Embryonic facial prominence (tissue), 1 donor: ENCODE measurements around the gene RNASEL.

Source experiments
- DNase-seq: peaks from one replicate; pipeline ENCODE4 v3.0.0-alpha.2; 2016; ENCODE audit errors: extremely low spot score

Gene RNASEL

DNA sequence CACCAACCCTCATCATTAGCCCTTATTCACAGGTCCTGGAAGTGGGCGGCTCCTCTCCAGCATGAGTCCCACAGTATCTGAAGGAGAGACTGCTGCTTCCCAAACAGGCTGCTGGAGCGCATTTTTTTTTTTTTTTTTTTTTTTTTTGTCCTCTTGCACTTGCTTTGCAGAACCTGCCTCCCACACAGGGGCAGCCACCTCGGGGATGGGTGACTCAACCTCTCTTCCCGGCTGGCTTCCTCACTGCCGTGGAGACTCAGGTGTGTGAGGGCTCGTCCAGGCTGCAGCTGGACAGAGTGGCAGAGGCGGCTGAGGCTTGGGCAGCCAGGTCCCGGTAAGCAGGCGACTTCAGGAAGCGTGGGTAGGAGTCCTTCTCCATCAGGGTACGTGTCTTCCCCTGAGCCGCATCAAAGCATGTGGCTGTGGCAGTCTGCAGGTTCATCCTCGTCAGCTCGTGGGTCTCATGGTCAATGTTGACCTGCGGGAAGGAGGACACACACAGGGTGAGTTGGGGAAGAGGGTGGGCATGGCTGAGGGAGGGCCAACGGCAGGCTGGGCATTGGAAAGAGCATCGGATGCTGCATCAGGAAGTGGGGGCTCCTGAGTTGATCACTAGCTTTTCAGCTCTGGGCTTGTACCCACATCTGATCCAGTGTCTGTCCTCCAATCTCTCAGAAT lies 11.1 kb upstream of the RNASEL start:
- DNase-seq = no peak

DNA sequence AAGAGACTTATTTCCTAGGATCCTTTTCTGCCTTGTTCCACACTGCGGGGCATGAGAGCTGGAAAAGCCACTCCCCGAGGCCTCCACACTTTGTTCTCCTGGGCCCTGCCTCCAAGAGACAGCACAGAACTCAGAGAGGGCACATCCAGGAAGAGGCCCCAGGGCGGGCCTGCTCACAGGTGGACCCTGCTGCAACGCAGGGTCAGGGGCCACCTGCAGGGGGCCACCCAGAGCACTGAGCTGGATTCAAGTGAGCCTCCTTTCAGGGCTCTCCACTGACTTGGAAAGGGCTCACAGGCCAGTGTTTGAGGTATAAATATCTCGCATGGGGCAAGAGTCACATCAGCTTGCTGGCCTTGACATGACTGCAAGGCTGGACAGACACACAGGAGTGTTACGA lies 10.3 kb upstream of the RNASEL start:
- no peak for DNase-seq

DNA sequence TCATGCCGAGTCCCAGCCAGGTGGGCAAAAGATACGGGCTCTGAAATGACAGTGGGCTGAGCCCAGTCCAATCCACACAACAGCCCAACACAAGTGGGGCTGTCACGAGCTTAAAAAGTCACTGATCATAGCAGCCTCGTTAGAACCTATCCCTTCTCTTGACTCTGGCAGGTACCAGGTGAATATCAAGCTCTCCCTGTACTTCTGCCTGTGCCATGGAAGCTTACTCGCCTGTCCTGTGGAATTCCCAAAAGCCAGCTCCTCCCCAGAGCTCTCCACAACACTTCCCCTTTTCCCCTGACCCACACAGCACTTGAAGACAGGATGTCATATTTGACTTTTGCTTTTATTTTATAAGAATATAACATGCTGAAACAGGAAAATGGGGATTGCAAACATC lies 9.2 kb upstream of the RNASEL start:
- DNase-seq = no peak

DNA sequence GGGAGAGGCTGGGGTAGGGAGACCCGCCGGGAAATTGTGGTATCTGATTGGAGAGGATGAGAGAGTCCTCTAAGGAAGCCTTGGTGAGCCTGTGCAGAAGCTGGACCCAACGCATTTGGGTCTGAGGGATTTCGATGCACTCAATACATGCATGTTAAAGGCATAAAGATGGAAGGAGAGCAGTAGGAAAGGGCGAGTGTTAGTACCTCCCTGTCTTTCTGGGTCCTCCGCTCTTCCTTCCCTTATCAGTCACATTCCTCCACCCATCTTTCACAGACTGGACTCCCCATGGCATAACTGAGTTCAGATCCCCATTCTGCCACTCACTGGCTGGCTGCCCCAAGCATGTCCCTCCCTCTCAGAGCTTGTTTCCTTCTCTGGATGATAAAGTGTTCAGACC lies 7.9 kb upstream of the RNASEL start:
- DNase-seq = no peak

DNA sequence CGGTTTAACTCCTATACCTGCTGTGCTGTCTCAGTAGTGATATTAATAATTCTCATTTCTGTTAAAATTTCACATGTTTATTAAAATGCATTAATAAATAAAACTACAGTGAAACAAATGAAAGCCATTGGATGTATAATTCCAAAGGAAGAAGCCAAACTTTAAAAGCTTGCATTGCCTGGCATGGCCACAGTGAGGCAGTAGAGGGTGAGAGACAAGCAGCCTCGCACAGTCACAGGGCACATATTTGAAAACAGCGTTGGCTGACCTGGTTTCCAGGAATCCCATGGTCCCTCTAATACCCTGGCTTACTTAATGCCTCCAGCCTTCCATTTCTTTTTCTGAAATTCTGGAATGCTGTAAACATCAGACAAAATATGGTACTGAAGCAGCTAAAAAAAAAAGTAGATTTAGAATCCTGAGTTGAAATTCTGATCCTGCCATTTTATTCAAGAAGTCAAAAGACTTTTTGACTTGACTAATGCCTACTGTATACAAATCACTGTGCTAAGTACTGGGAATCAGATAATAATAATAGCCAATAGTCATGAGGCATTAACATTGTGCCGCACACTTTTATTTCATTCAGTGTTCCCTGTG lies 6.7 kb upstream of the RNASEL start:
- DNase-seq = no peak

DNA sequence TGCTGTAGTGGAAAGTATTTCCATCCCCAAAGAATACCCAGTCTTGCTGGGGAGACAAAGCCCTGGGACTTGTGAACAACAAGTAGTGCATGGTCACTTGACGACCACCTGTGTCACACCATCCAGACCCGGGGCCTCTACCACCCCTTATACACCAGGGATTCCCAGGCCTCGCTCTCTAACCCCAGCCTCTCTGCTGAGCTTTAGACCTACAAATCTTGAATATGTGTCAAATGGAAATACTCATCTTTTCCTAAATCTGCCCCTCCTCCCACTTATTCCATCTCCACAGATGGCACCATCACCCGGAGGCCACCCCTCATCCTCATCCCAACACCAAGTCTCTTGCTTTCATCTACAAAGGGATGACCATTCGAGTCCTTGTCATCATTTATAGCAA lies 875 bp upstream of the RNASEL start:
- no peak for DNase-seq

DNA sequence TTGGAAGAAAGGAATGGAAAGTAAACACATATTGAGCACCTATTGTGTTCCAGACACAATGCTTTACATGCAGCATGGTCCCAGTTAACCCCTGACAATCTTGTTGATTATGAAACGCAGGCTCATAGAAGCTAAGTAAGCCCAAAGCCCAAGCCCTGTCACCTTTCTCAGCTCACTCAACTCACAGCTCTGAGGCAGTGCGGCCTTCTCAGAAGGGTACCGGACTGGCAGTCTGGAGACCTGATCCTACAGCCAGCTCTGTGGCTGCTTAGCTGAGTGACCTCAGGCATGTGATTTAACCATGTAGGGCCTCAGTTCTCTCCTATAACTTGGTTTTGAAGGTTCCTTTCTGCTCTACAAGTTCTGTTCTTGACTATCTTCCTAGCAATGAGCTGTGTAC lies 464 bp upstream of the RNASEL start:
- no peak for DNase-seq

DNA sequence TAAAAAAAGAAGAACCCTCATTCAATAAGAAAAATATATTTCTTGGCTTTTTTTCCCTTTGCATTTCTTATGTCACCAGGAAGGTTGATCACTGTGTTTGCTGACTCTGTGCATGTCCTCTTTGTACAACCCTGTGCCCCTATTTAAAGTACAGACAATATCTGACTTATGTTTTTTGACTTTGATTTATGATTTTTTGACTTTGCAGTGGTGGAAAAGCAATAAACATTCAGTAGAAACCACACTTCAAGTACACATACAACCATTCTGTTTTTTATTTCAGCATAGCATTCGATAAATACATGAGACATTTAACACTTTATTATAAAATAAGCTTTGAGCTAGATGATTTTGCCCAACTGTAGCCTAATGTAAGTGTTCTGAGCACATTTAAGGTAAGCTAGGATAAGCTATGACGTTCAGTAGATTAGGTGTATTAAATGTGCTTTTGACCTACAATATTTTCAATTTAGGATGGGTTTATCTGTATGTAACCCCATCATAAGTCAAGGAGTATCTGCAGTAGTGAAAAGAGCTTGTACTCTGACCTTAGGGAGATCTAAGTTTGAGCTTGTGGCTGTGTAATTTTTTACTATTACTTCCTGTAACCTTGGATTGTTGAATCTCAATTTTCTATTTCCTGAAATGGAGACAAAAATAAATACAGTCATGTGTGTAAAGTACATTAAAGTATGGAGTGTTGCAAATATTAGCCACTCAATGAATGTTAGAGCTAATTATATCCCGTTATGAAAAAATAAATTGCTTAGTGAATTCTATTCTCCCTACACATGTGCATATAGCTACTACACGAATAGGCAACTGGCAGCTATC lies 1.2 kb downstream of the RNASEL start:
- no peak for DNase-seq

DNA sequence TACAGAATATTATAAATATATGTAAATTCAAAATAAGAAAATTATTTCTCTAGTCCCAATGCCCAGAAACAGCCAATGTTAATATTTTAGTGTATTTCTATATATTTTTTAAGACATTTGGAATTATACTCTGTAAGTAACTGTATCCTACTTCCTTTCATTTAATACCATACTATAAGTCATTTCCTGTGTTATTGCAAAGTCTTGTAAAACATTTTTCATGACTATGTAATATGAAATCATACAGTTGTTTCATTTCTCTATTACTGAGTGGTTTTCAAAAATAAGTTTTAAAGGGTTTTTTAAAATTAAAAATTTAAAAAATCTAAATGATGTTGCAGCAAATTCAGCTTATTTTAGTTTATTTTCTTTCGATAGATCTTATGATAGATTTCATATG lies 2.0 kb downstream of the RNASEL start:
- no peak for DNase-seq

DNA sequence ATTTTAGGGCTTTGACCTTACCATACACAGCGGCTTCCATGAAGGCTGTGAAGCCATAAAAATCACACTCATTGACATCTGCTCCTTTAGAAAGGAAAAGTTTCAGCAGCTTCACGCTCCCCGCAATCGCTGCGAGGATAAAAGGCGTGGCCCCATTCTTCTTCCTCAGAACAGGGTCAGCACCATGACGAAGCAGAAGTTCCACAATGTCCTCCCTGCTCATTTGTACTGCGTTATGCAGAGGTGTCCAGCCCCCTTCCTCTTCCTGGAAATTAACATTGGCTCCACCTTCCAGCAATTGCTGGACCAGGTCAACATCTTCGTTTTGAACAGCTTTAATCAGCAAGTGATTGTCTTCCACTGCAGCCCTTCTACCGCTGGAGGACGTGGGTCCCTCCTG lies 2.7 kb downstream of the RNASEL start:
- no peak for DNase-seq

DNA sequence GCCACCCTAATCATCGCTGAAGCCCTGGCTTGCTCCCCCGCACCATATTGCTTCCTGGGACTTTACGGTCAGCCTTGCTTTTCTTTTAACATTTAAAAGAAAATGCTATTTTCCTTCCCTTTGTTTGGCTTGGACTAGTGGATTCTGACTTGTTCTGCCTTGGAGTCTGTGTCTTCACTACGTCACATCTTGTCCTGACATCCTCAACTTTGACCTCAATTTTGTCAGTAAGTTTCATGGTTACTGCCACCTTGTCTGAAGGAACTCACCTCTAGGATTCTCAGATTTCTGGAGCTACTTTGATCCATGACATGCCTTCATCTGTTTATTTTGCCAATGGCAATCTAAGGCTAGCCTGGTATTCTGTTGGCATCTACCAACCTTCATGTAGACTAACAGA lies 4.3 kb downstream of the RNASEL start:
- no peak for DNase-seq

DNA sequence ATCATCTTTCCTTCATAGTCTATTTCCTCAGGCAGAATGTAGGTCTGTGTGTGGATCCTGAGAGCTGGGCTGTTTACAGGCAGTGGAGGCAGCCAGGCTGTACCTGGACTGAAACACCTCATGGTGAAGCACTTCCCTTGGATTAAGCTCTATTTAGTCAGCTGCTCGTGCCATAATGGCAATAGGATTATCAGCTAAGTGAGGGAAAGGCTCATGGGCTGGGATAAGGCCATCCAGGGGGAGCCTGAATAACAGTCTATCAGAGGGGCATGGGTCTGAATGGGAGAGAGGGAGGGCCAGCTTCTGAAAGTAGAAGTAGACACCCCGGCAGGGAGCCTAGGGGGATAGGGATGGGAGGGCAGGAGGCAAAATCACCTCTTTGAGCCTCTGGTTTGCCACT lies 8.3 kb downstream of the RNASEL start:
- no peak for DNase-seq

DNA sequence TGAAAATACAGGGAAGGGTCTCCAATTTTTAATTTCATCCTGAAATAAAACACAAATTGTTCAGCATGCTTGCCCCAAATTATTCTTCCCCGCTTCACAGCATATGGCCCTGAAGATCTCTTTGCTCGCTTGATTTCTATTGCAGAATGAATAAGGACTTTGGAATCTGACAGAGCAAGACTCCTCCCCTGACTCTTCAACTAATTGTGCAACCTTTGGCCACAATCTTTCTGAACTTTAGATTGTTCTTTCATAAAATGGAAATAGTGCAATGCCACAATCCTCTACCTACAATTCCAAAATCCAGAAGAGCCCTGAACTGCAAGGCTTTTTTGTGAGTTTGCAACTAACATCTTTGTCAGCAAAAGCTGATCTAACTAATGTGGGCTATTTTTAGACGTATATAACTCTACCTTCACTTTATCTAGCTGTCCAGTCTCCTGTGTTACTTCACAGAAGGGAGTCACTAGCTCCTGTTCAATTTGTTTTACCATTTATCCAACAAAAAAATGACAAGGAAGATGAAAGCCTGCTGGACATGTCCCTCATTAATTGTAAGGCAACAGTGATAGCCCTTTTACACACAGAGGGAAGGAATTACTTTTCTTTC lies 13.4 kb downstream of the RNASEL start:
- DNase-seq = no peak

DNA sequence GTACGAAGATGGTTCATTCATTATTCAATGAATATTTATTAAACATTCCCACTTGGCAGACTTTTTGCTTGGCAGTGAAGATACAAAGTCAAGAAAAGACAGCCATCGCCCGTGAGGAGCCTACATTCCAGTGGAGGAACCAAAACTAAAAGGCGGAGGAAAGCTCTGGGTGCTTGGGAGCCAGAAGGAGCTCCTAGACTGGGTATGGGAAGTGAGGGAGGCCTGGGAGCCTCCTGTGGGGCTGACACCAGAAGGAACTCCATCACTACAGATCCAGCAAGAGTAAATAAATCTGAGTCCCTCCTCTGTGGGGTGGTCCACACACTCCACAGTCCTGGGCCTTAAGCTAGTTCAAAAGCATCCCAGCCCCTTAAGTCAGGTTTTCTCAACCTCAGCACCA lies 14.9 kb downstream of the RNASEL start:
- DNase-seq = no peak

DNA sequence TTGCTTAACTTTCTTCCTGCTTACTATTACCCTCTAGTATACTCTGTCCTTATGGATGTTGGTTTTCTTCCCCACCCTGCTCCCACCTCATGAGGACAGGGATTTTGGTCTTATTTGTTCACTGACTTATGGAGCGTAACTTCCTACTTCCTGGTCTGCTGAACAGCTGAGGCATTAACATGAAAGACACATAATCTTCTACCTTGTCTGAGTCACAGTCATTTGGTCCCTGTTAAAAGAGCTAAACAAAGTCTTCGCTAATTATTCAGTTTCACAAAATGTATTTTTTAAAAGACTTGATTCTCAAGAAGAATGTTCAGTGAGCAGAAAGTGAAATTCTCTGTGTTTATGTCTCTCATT lies 18.5 kb downstream of the RNASEL start:
- no peak for DNase-seq

DNA sequence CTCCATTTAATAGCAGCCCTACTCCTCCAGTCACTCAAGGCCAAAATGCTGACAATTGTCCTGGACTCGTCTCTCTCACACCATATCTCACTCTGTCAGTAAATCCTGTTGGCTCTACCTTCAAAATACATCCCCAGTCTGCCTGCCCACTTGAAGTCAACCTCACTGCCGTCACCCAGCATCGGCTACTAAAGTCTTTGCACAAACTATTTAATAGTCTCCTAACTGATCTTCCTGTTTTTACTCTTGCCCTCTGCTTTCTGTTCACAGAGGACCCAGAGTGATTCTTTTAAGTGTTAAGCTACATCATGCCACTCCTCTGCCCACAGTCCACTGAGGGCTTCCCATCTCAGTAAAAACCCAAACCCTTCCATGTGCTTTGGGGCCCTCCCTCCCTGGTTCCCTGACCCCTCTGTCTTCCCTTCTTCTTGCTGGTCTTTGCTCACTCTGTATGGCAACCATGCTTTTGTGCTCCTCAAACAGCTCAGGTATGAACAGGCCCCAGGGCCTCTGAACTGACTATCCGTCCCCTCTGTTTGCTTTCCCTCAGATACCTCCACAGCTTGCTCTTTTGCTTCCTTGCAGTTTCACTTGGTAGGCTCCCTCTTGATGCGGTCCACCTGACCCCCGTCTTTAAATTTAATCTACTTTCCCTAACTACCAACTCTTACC lies 19.0 kb downstream of the RNASEL start:
- no peak for DNase-seq

DNA sequence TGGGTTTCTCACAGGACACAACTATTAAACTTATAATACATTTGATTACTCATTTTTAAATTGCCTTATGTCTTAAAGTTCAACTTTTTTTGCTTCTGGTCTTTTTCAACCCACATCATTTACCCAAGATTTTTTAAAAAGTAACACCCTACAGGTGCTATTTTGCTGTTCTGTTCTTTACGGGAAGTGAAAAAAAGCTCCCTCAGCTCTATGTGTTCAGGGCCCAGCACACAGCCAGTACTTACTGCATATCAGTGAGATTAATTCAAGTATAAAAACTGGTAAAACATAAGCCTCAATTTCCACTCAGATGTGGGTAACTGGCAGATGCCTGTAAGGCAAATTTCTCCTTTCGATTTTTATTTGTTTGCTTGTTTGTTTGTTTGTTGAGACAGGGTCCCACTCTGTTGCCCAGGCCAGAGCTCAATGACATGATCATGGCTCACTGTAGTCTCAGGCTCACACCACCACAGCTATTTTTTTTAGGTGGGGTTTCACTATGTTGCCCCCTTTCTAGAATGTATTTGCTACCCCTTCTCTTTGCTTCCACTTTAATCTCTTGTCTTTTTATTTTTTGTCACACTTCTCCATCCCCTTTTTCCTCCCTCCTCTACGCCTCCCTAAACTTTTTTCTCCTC lies 20.3 kb downstream of the RNASEL start:
- no peak for DNase-seq

DNA sequence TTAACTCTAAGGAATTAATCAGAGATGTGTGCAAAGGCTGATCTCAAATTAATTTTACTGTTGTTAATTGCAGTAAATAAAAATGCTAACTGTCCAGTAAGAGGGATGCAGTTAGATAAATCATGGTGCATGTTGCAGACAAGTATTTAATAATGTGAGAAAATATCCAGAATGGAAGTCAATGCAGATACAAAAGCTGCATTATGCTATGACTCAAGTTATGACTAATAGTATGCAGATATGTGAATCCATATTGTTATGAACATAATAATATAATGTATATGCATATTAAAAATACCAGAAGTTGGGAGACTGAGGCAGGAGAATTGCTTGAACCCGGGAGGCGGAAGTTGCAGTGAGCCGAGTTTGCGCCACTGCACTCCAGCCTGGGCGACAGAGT lies 21.4 kb downstream of the RNASEL start:
- DNase-seq = no peak

DNA sequence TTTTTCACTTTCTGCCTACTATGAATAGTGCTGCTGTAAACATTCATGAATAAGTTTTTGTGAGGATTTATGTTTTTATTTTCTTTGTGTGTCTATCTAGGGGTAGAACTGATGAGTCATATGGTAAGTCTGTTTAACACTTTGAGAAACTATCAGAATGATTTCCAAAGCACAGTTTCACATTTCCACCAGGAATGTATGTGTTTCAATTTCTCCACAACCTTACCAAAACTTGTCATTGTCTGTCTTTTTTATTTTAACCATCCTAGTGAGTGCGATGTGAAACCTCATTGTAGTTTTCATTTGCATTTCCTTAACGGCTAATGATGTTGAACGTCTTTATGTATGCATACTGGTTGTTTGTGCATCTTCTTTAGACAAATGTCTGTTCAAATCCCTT lies 23.5 kb downstream of the RNASEL start:
- no peak for DNase-seq

DNA sequence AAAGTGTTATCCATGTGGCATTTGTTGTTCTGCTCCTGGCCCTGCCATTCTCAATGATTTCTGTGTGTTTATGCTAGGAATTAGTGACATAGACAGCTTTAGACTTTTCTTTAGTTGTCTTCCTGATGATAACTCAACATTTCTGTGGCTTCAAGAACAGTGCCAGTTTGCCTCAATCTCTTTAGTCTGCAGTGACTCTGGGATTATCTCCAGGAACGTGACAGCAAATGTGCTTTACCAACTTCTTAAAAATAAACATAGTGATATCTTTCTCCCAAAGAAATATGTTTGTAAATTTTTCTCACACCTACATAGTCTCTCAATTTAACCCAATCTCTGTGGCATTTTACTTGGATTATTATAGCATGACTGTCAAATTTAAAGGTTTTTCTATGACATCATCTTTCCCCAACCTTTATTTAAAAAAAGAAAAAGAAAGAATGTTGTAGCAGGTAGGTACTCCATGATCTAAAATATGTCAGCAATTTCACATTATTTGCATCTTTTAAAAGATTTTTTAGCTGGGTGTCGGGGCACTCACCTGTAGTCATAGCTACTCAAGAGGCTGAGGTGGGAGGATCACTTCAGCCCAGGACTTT lies 24.6 kb downstream of the RNASEL start:
- DNase-seq = no peak

DNA sequence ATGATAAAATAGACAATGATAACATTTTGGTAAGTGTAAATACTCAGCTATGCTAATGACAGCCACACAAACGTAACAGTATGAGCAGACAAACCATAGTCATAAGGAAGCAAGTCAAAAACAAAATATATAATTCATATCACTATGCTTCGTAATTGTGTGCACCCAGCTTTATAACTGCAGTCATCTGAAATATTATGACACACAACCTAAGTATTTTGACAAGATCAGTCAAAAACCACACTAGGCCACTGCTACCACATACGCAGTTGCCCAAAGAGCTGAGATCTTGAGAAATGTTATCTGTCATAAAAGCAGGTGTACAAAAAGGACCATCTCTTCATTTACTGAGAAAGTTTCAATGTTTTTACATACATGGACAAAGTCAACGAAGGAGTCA lies 26.0 kb downstream of the RNASEL start:
- no peak for DNase-seq
